HL-60 (cell line): ENCODE results near the gene COL24A1.

Source experiments
- POLR2AphosphoS5 ChIP-seq: IDR thresholded peaks from 2 replicates; pipeline ENCODE4 v1.6.1; 2012; ENCODE audit warnings: low read depth
- TF ChIP-seq, protein P1 (sequence below): IDR thresholded peaks from one replicate; pipeline ENCODE4 v1.5.1; 2011; ENCODE audit warnings: low read length, control low read depth, inconsistent platforms; ENCODE audit not compliant: insufficient read depth

- TF ChIP-seq, protein P1, sequence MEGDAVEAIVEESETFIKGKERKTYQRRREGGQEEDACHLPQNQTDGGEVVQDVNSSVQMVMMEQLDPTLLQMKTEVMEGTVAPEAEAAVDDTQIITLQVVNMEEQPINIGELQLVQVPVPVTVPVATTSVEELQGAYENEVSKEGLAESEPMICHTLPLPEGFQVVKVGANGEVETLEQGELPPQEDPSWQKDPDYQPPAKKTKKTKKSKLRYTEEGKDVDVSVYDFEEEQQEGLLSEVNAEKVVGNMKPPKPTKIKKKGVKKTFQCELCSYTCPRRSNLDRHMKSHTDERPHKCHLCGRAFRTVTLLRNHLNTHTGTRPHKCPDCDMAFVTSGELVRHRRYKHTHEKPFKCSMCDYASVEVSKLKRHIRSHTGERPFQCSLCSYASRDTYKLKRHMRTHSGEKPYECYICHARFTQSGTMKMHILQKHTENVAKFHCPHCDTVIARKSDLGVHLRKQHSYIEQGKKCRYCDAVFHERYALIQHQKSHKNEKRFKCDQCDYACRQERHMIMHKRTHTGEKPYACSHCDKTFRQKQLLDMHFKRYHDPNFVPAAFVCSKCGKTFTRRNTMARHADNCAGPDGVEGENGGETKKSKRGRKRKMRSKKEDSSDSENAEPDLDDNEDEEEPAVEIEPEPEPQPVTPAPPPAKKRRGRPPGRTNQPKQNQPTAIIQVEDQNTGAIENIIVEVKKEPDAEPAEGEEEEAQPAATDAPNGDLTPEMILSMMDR = no peak
- no peak for TF ChIP-seq POLR2AphosphoS5
Observed at GRCh38 chr1:86068271-86068721, 88.3 kb downstream of the COL24A1 start.
